HPDE6-E6E7 (cell line): Measurements from ENCODE around the gene ANKRD6.
A peak's percentile ranks its signal among the peaks of the same experiment; 100 is the strongest.
"Not testable (repeated sequence)": the region's sequence is repeated elsewhere in the genome, so short reads cannot be mapped to it uniquely, and the experiment has no call there.

ENCODE experiments used
- DNase-seq: peaks from one replicate; pipeline ENCODE4 v3.0.0; 2011; ENCODE audit warnings: missing footprints; ENCODE audit errors: extremely low spot score

ANKRD6 gene

DNA sequence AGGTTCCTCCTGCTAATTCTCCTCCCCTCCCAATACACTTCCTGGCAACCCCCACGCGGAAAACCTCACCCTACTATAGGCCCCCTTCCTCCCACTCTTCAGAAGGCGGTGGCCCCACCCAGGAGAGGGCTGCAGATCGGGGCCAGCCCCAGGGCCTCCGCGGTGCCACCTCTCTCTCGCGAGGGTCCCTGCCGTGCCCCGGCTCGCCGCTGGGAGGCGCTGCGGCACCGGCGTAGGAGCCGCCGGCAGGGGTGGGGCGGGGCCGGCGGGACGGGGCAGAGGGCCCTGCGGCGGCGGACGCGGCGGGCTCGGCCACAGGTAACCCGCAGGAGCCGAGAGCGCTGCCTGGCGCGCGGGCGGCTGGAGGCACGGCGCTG lies at the start of gene ANKRD6:
Gene ANKRD6 (plus strand): TSS at position 278 of the 377 bp plus-strand sequence. CDS start 133,825 bp downstream, outside the sequence.
- peak; percentile 62 for DNase-seq

DNA sequence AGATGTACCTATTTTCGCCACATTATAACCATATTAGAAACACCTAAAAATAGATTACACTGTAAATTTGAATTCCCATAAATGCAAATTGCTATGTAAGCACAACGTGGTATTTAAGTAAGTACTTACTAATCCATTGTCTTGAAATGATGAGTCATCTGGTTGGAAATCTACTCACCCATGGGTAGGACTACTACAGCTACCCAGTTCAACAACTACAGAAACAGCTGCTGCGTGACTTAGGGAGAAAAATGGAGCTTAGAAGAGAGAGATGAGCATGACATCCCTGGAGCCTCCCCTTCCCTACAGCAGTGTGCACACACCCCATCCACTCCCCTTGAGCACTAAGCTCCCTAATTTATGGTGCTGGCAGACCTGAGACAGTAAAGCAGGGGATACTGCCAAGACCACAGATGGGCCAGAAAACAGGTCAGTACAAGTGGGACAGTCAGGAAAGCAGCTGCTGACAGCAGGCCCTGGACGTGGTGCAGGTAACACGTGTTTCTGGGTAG lies 47.7 kb upstream of the ANKRD6 start:
- peak; percentile 77 for DNase-seq

DNA sequence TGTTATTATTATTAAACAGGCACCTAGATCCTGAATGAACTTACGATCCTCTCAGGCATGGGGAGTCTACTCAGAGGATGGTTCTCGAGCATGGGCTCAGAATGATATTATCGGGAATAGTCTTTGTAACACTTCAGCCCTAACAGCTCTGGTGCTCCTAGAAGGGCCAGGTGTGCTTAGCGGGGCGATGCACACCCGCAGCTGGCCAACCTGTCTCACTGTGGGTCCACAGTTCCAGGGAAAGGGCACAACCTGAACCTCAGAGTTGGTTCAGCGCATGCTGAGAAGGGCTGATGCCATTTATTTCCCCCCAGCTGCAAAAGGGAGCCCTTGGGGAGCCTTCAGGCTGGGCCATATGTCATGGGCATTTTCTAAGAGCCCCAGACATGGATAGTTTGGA lies 47.1 kb upstream of the ANKRD6 start:
- no peak for DNase-seq

DNA sequence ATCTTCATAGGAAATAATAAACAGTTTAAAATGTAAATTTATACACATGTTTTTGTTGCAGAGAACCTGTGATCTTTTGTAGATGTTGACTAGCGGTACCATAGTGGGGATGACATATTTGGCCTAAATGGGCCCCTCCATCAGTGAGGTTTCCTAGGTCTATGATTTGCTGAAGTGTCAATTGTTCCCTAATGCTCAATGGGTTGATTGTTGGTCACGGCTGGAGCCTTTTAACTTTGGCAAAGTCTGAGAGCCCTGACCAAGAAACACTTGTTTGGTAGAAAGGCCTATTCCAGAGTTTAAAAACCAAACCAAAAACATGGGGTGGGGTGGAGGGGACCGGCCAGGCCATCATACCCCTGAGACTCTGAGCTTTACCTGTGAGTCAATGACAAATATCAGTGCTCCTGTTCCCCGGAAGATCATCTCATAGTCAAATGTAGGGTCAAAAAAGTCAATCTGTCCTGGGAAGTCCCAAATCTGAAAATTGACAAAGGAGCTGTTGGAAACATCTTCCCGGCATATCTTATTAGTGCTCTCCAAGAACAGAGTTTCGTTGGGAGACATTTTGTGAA lies 45.9 kb upstream of the ANKRD6 start:
- no peak for DNase-seq

DNA sequence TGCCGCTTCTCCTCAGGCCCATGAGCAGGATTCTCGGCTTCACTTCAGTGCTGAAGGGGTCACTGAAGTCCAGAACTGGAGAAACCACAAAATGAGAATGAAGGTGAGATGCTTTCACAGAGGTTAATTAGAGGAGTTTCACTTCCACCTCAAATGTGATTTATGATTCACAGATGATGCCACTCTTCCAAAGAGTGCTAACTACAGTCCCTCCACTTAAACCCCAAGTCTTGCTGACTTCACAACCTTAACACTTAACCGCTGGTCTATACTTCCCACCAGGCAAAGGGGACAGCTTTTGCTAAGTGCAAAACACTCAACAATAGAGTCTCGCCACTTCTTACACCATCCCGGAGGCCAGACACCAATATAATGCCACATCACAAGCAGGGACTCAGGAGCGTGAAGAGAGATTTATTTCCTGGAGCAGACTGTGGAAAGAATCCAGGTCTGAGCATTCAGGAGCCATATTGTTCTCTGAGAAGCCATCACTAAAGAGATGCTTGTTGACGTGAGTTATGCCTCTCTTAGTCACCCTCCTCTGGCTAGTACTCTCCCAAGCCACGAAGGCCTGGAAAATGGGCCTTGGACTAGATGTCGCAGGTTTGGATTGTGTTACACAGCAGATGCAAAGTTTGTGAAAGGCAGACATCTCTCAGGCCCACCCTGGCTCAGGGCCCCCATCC lies 45.3 kb upstream of the ANKRD6 start:
- DNase-seq: no peak

DNA sequence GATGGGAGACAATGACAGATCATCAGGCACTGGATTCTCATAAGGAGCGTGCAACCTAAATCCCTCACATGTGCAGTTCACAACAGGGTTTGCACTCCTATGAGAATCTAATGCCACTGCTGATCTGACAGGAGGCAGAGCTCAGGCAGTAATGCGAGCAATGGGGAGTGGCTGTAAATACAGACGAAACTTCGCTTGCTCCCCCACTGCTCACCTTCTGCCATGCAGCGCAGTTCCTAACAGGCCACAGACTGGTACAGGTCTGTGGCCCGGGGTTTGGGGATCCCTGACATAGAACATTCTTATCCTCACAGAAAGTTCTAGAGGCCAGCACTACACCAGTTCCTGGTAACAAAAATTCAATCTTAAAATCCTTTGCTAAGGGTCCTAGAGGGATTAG lies 44.1 kb upstream of the ANKRD6 start:
- no peak for DNase-seq

DNA sequence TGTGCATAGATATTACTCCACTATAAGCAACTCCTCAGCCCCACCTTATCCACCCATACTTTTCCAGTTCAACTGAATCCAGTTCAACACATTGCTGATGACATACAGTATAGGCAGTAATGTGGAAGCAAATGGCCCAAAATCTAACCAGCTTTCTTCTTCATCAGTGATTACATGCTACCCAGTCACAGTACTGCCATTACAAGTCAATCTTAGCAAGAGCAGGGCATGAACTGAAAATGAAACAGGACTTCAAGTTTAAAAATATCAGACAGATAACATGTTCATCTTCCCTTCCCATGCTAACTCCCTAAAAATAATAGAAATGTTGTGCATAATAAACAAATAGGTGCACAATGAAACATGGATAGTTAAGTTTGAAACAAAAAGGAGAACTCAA lies 40.1 kb upstream of the ANKRD6 start:
- DNase-seq: no peak

DNA sequence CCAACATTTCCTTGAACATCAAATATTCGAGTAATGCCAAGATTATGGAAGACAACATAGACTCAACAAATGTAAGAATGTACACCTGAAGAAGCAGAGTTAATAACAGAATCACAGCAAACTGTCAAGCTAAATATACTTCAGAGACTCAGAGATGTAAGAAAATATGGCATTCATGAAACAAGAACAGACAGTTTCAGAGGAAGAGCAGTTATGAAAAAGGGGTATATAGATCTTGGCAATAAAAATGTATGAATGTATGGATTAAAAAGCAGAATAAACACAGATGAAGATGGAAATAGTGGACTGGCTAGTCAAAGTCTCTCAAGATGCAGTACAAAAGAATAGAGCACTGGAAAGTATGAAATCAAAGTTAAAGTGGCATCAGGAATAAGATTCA lies 39.3 kb upstream of the ANKRD6 start:
- no peak for DNase-seq

DNA sequence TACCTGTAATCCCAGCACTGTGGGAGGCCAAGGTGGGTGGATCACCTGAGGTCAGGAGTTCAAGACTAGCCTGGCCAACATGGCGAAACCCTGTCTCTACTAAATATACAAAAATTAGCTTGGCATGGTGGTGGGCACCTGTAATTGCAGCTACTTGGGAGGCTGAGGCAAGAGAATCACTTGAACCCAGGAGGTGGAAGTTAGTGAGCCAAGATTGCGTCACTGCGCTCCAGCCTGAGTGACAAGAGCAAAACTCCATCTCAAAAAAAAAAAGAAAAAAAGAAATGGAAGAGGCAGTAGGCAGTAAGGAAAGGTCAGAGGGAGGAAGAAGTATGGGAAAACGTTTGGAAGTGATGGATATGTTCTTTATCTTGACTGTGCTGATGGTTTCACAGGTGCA lies 35.1 kb upstream of the ANKRD6 start:
- DNase-seq: not testable (repeated sequence)

DNA sequence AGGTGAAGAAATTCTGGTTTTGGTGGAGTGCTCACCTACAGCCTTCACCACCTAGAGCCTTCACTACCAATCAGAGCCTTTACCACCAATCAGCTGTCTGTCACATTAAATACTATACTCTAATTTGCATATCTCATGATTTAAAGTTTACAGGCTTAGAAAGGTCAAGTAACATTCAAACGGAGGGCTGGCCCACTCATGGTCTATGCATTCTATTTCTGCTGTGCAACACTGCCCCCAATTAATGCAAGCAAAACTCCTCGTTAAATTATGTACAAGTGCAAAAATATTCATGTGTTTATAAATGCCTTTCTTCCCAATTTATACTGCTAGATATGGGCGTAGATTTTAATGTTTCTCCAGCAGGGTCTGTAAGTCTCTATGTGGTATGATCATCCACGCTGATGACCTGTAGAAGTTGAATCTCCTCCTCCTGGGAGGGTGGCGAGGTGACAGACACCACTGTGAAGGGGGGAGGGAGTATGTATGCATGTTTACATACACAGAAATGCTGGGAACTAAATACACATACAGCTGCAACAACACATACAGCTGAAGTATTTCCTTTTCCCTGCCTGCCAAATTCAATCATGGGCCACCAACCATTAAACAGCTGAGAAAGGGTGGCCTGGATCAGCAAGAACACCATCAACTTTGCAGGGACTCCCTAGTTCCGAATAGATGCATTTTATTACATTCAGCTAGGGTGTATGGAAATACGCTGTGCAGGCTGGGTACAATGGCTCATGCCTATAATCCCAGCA lies 34.0 kb upstream of the ANKRD6 start:
- DNase-seq: no peak

DNA sequence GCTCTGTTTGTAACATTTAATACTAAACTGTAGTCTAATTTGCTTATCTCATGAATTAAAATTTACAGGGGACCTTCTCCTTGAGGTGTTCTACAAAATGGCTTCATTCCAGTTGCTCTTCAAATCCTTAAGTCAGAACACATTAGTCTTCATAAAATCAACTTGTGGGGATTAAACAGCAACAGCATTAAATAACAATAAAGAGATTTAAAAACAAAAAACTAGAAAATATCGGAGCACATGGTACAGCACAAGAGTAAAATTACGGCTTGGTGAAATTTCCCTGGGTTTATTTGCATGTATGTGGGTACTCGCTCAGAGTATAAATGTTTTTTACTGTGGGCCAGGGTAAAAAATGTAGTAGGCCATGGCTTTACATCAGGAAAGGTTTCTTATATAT lies 32.9 kb upstream of the ANKRD6 start:
- DNase-seq: no peak

DNA sequence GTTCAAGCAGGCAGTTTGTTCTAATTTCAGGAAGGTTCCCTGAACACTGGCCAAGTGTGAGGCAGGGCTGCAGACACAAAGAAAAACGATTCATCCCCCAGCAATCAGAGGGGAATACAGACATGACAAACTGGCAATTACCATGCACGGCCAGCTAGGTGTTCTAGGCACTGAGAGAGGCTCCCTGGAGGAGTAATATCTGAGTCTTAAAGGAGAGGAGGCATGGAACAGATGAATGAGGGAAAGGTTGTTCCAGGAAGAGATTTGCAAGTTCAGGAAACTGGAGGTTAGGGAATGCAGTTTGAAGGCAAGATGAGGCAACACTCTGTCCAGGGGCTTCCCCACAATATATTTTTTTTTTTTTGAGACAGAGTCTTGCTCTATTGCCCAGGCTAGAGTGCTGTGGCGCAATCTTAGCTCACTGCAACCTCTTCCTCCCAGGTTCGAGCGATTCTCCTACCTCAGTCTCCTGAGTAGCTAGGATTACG lies 32.0 kb upstream of the ANKRD6 start:
- no peak for DNase-seq

DNA sequence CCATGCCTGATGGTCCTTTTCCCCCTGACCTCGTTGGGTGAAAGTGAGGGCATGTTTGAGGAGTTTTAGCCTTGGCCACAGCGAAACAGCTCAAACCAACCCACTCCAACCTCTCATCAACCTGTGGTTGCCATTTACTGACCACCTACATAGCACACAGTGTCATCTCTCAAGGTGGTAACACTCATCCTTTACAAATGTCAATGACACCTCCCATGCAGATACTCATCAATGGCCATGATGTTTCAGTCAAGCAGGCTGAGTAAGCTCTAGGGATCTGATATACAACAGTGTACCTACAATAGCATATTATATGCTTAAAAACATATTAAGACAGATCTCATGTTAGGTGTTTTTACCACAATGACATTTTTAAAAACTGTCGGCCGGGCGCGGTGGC lies 30.2 kb upstream of the ANKRD6 start:
- no peak for DNase-seq

DNA sequence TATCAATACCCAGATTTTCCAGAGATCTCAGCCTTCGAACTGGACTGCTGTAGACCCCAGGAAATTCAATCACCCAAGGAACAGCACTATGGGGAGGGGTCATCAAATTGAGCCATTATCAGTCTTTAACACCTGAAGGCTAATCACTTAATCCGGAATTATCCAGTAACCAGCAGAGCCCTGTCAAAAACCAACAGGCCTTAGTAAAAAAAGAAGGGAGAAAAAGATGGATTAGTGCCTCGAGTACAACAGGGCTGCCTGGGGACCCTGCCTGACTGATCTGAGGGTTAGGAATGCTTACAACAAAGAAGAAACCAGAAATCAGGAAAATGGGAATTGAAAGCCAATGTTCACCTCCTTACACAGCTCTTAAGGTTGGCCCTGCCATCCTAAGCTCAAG lies 28.4 kb upstream of the ANKRD6 start:
- no peak for DNase-seq

DNA sequence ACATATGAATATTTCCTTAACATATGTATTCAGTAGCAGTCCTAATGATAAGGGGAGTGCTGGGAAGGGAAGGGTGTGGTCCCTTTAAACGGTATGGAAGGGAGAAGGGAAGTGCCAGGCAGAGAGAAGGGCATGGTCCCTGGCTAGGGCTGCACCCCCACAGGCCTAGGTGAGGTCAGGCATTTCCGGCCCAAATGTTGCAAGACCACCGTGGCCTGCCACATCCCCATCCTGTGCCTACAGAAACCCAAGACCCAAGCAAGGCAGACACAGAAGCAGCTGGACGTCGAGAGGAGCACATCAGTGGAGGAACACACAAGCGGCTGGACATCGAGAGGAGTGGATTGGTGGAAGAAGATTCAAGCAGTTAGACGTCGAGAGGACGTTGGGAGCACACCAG lies 26.8 kb upstream of the ANKRD6 start:
- DNase-seq: no peak

DNA sequence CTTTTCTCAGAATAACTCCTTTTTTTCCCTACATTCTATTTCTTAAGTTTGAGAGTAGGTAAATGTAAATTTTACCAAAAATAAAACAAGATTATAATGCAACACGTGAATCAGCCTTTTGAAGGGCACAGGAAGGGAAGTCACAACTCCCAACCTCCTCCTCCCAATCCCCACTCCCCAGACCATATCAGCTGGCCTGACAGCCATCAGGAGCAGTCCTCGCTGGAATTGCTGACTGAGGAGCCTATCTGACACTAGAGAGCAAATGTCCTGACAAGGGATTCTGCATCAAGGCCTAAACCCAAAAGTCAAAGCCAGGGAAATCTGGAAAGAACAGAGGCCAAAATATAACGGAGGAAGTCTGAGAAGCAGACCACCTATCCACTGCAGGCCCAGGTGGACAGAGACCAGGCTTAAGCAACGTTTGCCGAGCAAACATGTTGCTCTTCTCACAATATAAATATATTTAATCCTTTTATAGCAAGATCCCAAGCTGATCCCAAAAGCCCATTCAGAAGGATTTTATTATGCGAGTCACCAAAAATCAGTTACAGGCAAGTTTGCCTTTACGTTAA lies 23.4 kb upstream of the ANKRD6 start:
- DNase-seq: no peak

DNA sequence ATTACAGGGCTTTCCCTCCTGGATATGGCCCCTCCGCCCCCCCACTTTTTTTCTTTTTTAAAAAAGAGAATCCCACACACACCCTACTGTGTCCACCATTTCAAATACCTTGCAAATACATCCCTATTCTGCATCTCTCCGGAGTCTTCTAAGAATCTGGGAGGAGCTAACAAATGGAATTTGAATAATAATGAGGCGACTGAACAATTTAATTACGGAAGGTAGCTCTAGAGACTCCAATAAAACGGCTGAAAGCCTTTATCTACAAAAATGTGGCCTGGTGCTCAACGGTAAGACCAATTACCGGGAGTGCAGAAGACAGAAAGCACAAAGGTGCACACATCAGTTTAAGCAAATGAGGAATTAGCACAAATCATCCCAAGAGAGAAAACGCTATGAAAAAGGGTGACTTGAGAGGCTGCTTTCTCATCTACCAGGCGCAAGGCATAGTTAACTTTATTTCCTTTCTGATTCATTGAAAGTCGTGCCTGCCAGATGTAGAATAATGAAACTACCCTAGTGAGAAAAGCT lies 22.7 kb upstream of the ANKRD6 start:
- no peak for DNase-seq

DNA sequence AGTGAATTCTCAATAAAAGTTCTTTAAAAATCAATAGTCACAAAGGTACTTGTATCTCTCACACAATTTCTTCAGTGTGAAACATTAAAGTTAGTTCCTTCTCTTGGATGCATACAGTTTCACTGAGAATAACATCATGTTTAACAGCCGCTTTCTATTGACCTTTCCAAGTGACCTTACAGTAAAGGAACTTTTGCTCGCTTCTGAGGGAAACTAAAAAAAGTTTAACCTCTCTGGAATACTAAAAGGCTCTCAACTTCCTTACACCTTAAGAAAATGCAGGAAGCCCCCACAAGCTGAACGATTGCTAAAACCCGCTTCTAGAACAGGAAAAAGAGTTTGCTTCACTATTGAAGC lies 22.2 kb upstream of the ANKRD6 start:
- DNase-seq: no peak

DNA sequence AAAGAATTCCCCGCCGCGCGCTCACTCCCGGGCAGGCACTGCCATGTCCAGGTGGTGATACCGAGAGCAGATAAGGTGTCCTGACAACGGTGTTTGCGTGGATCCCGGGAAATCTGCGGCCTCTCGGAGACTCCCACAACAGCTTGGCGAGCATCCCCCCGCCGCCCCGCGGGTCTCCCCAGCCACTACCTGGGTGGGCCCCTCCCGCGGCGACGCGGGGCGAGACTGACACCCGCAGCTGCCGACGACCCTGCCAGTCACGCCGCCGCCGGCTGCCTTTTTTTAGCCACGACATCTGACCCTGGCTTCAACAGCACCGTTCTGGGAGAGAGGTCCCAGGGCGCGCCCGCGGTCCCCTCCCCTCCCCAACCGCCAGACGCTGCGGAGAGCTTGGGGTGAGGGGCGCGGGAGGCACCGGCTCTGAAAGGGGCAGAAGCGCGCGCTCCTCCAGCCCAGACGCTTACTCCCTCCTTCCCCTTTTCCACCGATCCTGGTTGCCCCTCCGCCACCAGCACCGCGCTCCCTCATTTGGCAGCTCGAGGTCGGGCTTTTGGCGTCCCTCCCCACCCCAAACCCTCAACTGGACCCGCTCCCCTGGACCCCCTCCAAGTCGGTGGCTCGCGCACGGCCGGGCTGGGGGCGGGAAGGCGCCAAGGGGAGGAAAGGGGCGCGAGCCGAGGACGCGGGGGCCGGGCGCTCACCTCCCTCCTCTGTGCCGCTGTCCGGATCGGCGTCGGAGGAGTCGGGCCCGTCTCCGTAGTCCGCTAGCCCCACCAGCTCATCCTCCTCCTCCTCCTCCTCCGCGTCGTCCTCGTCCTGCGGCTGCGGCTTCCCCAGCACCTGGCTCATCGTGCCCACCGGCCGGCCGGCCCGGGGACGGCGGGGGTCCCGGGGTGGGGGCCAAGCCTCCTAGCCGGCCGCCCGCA lies 21.5 kb upstream of the ANKRD6 start:
- DNase-seq: no peak

DNA sequence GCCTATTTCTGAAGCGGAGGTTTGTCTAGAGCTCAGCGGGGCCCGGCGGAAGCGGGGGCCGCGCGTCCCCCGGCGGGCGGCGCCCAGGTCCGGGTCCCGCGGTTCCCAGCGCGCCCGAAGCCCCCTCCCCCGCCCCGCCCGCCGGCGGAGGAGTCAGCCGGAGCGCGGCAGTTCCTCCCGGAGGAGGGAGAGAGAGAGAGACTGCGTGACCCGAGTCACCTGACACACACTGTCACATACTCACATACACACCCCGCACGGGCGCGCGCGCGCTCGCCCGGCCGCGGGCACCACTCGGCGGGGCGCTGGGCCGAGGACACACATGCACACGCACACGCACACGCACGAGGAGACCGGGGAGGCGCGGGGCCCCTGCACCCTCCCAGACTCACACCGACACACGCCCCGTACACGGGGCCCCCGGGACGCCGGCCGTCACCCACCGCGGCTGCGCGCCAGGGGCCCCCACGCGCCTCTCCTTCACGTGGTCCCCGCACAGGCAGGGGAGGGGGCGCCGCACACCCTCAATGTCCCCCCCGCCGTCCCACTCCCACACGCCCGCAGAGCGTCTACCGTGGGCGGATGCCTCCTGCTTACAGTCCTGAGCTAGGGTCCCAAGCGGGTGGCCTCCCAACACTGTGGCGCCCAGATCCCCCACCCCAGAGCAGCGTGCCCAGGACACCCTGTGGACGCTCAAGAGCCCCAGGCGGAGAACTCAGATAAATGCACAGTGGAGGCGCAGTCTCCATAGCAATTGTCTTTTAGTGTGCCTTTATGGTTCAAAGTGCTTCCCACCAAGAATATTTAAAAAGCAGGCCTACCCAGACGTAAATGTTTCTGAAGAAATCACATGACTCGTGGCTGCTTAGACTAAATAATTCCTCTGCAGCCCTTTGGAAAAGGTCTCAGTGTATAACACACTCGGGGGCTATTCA lies 20.6 kb upstream of the ANKRD6 start, which contains the start of gene RRAGD:
Gene RRAGD (minus strand): TSS at position 203 of the 935 bp plus-strand sequence. CDS start 280 bp downstream, outside the sequence.
- peak; percentile 29 for DNase-seq
